SK-N-SH treated with all-trans-retinoic acid at 6 μM for 48 hours (cell line): Measurements from ENCODE around the gene LRRFIP1.

Experiments used
- ATAC-seq: fragments of 200-7000 bp; cut with Tn5 transposase; 3 replicates; pipeline ENCODE4 v1.9.1; 2020; ENCODE audit warnings: mild to moderate bottlenecking, moderate library complexity
- ARNTL ChIP-seq: fragments of 450-650 bp; formaldehyde crosslinking; IDR thresholded peaks from 2 replicates; pipeline ENCODE4 v1.5.0; 2020; ENCODE audit warnings: low read depth, mild to moderate bottlenecking, moderate library complexity, borderline replicate concordance
- BACH2 ChIP-seq: fragments of 250-450 bp; sonication (Bioruptor Pico); IDR thresholded peaks from 2 replicates; pipeline ENCODE4 v1.9.0; 2021; ENCODE audit warnings: mild to moderate bottlenecking, borderline replicate concordance
- CSDC2 ChIP-seq: fragments of 250-450 bp; sonication (Bioruptor Pico); IDR thresholded peaks from 2 replicates; pipeline ENCODE4 v1.5.0; 2020; ENCODE audit warnings: mild to moderate bottlenecking, moderate library complexity
- ESRRG ChIP-seq: fragments of 250-450 bp; sonication (Bioruptor Pico); IDR thresholded peaks from 2 replicates; pipeline ENCODE4 v1.6.1; 2021; ENCODE audit warnings: mild to moderate bottlenecking
- GLIS3 ChIP-seq: fragments of 250-450 bp; sonication (Bioruptor Pico); IDR thresholded peaks from 2 replicates; pipeline ENCODE4 v1.5.0; 2020; ENCODE audit warnings: mild to moderate bottlenecking, moderate library complexity
- ISL1 ChIP-seq: fragments of 250-450 bp; sonication (Bioruptor Pico); IDR thresholded peaks from 2 replicates; pipeline ENCODE4 v2.1.2; 2022; ENCODE audit warnings: mild to moderate bottlenecking, moderate library complexity
- OSR1 ChIP-seq: fragments of 250-450 bp; sonication (Bioruptor Pico); IDR thresholded peaks from 2 replicates; pipeline ENCODE4 v1.8.0; 2022; ENCODE audit warnings: moderate library complexity, mild to moderate bottlenecking, inconsistent platforms
- PPARA ChIP-seq: fragments of 250-450 bp; sonication (Bioruptor Pico); IDR thresholded peaks from 2 replicates; pipeline ENCODE4 v1.5.0; 2020; ENCODE audit warnings: mild to moderate bottlenecking, borderline replicate concordance
- RARB ChIP-seq: fragments of 250-450 bp; sonication (Bioruptor Pico); IDR thresholded peaks from 2 replicates; pipeline ENCODE4 v1.8.0; 2021; ENCODE audit warnings: mild to moderate bottlenecking, moderate library complexity
- SNAI2 ChIP-seq: fragments of 250-450 bp; sonication (Bioruptor Pico); IDR thresholded peaks from 2 replicates; pipeline ENCODE4 v1.5.0; 2020; ENCODE audit warnings: mild to moderate bottlenecking, moderate library complexity
- TCF4 ChIP-seq: fragments of 250-450 bp; sonication (Bioruptor Pico); IDR thresholded peaks from 2 replicates; pipeline ENCODE4 v1.8.0; 2021; ENCODE audit warnings: mild to moderate bottlenecking, moderate library complexity, borderline replicate concordance
- ZC3H10 ChIP-seq: fragments of 250-450 bp; sonication (Bioruptor Pico); IDR thresholded peaks from 2 replicates; pipeline ENCODE4 v1.5.1; 2021; ENCODE audit warnings: mild to moderate bottlenecking, moderate library complexity
- ZFP3 ChIP-seq: fragments of 250-450 bp; sonication (Bioruptor Pico); IDR thresholded peaks from 2 replicates; pipeline ENCODE4 v1.5.0; 2020; ENCODE audit warnings: mild to moderate bottlenecking, moderate library complexity
- ZFP30 ChIP-seq: fragments of 450-650 bp; formaldehyde crosslinking; IDR thresholded peaks from 2 replicates; pipeline ENCODE4 v1.5.0; 2022; ENCODE audit warnings: mild to moderate bottlenecking, moderate library complexity
- ZNF565 ChIP-seq: fragments of 450-650 bp; formaldehyde crosslinking; conservative IDR thresholded peaks from 2 replicates; pipeline ENCODE4 v1.5.0; 2020; ENCODE audit warnings: low read depth, mild to moderate bottlenecking, moderate library complexity
- ZNF70 ChIP-seq: fragments of 450-650 bp; formaldehyde crosslinking; IDR thresholded peaks from 2 replicates; pipeline ENCODE4 v1.5.0; 2020; ENCODE audit warnings: mild to moderate bottlenecking, moderate library complexity
- ZNF8 ChIP-seq: fragments of 450-650 bp; formaldehyde crosslinking; IDR thresholded peaks from 2 replicates; pipeline ENCODE4 v1.5.0; 2020; ENCODE audit warnings: mild to moderate bottlenecking, moderate library complexity
- TF ChIP-seq, protein P1 (sequence below): fragments of 250-450 bp; sonication (Bioruptor Pico); IDR thresholded peaks from 2 replicates; pipeline ENCODE4 v1.5.0; 2020; ENCODE audit warnings: mild to moderate bottlenecking, moderate library complexity
- TF ChIP-seq, protein P2 (sequence below): fragments of 250-450 bp; sonication (Bioruptor Pico); IDR thresholded peaks from 2 replicates; pipeline ENCODE4 v1.5.1; 2021; ENCODE audit warnings: mild to moderate bottlenecking, moderate library complexity
- TF ChIP-seq, protein P3 (sequence below): fragments of 250-450 bp; sonication (Bioruptor Pico); IDR thresholded peaks from 2 replicates; pipeline ENCODE4 v1.5.1; 2020; ENCODE audit warnings: low read depth, mild to moderate bottlenecking, moderate library complexity
- TF ChIP-seq, protein P4 (sequence below): fragments of 250-450 bp; sonication (Bioruptor Pico); IDR thresholded peaks from 2 replicates; pipeline ENCODE4 v1.8.0; 2021; ENCODE audit warnings: low read depth, mild to moderate bottlenecking, moderate library complexity, borderline replicate concordance
- TF ChIP-seq, protein P5 (sequence below): fragments of 250-450 bp; sonication (Bioruptor Pico); IDR thresholded peaks from 2 replicates; pipeline ENCODE4 v1.8.0; 2020; ENCODE audit warnings: mild to moderate bottlenecking, moderate library complexity, borderline replicate concordance

Gene LRRFIP1

DNA sequence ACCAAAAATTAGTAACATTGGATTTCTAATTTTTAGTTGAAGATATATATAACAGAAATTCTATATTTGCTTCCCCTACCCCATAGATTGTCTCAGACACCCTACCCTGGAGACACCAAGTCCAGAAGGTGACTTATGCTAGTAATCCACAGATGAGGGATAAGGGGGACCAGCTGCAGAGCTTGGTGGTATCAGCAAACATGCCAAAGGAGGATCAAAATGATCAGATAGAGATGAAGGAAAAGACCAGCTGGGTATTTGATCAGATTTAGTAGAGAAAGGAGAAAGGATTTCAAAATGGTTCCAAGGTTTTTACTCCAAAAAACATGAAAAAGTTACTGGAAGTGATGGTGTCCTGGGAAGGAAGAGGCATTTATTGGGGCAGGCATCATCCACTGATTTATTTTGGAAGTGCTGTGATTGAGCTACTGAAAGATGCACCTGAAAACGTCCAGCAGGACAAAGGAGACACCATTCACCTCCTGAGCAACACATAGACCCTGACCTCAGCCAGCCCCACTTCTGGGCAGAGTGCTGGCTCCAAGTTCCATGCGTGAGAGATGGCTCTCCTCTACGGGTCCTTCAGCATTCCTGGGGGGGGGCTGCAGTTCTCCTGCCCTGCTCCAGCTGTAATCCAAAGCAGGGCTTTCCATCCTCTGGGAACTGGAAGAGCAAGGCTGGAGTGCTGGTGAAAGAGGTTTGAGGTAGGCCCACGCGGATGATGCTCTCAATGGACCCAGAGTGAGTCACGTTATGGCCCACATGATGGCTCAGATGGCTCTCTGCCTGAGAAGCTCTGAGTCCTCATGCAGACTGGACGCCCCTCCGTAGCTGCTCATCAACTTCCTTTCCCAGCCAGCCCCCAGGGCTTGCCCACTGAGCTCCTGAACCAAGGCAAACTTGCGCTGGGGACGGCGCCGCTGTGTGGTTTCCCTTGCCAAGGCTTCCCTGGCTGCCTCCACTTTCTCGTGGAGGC, 3.7 kb upstream of the LRRFIP1 start:
- ATAC-seq, result no peak
- TF ChIP-seq, protein P1, sequence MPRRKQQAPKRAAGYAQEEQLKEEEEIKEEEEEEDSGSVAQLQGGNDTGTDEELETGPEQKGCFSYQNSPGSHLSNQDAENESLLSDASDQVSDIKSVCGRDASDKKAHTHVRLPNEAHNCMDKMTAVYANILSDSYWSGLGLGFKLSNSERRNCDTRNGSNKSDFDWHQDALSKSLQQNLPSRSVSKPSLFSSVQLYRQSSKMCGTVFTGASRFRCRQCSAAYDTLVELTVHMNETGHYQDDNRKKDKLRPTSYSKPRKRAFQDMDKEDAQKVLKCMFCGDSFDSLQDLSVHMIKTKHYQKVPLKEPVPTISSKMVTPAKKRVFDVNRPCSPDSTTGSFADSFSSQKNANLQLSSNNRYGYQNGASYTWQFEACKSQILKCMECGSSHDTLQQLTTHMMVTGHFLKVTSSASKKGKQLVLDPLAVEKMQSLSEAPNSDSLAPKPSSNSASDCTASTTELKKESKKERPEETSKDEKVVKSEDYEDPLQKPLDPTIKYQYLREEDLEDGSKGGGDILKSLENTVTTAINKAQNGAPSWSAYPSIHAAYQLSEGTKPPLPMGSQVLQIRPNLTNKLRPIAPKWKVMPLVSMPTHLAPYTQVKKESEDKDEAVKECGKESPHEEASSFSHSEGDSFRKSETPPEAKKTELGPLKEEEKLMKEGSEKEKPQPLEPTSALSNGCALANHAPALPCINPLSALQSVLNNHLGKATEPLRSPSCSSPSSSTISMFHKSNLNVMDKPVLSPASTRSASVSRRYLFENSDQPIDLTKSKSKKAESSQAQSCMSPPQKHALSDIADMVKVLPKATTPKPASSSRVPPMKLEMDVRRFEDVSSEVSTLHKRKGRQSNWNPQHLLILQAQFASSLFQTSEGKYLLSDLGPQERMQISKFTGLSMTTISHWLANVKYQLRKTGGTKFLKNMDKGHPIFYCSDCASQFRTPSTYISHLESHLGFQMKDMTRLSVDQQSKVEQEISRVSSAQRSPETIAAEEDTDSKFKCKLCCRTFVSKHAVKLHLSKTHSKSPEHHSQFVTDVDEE (CRISPR knock-in tag), result no peak
- TF ChIP-seq ISL1 (CRISPR knock-in tag) (no peak), CSDC2 (no peak), ZFP30 (no peak), PPARA (CRISPR knock-in tag) (no peak), ZC3H10 (CRISPR knock-in tag) (no peak), BACH2 (CRISPR knock-in tag) (no peak), ARNTL (CRISPR knock-in tag) (no peak), ZNF8 (CRISPR knock-in tag) (no peak), ZFP3 (CRISPR knock-in tag) (no peak), GLIS3 (CRISPR knock-in tag) (no peak), TCF4 (CRISPR knock-in tag) (no peak), ESRRG (CRISPR knock-in tag) (no peak), SNAI2 (CRISPR knock-in tag) (no peak), ZNF565 (no peak), RARB (no peak)
- TF ChIP-seq, protein P2, sequence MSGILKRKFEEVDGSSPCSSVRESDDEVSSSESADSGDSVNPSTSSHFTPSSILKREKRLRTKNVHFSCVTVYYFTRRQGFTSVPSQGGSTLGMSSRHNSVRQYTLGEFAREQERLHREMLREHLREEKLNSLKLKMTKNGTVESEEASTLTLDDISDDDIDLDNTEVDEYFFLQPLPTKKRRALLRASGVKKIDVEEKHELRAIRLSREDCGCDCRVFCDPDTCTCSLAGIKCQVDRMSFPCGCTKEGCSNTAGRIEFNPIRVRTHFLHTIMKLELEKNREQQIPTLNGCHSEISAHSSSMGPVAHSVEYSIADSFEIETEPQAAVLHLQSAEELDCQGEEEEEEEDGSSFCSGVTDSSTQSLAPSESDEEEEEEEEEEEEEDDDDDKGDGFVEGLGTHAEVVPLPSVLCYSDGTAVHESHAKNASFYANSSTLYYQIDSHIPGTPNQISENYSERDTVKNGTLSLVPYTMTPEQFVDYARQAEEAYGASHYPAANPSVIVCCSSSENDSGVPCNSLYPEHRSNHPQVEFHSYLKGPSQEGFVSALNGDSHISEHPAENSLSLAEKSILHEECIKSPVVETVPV (CRISPR knock-in tag), result no peak
- TF ChIP-seq, protein P3, sequence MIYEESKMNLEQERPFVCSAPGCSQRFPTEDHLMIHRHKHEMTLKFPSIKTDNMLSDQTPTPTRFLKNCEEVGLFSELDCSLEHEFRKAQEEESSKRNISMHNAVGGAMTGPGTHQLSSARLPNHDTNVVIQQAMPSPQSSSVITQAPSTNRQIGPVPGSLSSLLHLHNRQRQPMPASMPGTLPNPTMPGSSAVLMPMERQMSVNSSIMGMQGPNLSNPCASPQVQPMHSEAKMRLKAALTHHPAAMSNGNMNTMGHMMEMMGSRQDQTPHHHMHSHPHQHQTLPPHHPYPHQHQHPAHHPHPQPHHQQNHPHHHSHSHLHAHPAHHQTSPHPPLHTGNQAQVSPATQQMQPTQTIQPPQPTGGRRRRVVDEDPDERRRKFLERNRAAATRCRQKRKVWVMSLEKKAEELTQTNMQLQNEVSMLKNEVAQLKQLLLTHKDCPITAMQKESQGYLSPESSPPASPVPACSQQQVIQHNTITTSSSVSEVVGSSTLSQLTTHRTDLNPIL (CRISPR knock-in tag), result no peak
- TF ChIP-seq, protein P4, sequence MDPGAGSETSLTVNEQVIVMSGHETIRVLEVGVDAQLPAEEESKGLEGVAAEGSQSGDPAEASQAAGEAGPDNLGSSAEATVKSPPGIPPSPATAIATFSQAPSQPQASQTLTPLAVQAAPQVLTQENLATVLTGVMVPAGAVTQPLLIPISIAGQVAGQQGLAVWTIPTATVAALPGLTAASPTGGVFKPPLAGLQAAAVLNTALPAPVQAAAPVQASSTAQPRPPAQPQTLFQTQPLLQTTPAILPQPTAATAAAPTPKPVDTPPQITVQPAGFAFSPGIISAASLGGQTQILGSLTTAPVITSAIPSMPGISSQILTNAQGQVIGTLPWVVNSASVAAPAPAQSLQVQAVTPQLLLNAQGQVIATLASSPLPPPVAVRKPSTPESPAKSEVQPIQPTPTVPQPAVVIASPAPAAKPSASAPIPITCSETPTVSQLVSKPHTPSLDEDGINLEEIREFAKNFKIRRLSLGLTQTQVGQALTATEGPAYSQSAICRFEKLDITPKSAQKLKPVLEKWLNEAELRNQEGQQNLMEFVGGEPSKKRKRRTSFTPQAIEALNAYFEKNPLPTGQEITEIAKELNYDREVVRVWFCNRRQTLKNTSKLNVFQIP, result no peak
- TF ChIP-seq, protein P5, sequence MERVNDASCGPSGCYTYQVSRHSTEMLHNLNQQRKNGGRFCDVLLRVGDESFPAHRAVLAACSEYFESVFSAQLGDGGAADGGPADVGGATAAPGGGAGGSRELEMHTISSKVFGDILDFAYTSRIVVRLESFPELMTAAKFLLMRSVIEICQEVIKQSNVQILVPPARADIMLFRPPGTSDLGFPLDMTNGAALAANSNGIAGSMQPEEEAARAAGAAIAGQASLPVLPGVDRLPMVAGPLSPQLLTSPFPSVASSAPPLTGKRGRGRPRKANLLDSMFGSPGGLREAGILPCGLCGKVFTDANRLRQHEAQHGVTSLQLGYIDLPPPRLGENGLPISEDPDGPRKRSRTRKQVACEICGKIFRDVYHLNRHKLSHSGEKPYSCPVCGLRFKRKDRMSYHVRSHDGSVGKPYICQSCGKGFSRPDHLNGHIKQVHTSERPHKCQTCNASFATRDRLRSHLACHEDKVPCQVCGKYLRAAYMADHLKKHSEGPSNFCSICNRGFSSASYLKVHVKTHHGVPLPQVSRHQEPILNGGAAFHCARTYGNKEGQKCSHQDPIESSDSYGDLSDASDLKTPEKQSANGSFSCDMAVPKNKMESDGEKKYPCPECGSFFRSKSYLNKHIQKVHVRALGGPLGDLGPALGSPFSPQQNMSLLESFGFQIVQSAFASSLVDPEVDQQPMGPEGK (CRISPR knock-in tag), result no peak

DNA sequence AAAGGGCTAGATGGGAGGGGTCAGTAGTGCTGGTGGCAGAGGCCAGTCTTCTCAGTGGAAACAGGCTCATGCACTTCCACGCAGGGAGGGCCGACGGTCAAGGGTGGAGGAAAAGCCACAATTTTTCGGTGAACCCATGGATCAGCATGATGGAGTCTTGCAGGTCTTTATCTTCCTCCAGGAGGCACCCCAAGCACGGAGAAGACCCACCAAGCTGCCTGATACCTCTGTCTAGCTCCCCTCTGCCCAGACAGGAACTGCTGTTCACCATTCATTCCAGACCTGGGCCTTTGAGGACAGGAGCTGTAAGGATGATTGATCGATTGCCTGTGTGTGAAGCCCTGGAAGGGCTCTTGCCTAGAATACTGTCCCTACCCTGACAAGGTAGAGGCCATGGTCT, 2.8 kb upstream of the LRRFIP1 start:
- no peak for ATAC-seq
- TF ChIP-seq PPARA (CRISPR knock-in tag), result no peak
- no peak for TF ChIP-seq ZNF70 (CRISPR knock-in tag)
- TF ChIP-seq TCF4 (CRISPR knock-in tag), result no peak
- no peak for TF ChIP-seq ISL1 (CRISPR knock-in tag)
- TF ChIP-seq OSR1 (CRISPR knock-in tag), result no peak
- no peak for TF ChIP-seq ZFP3 (CRISPR knock-in tag)
- TF ChIP-seq, protein P1 (CRISPR knock-in tag), result no peak
- TF ChIP-seq ARNTL (CRISPR knock-in tag), result no peak
- no peak for TF ChIP-seq CSDC2
- TF ChIP-seq, protein P5 (CRISPR knock-in tag), result no peak
- no peak for TF ChIP-seq BACH2 (CRISPR knock-in tag)
- no peak for TF ChIP-seq SNAI2 (CRISPR knock-in tag)
- TF ChIP-seq RARB, result no peak
- TF ChIP-seq ZNF565, result no peak
